Panc1 (cell line): ENCODE measurements around the gene GPR15.

ENCODE experiments used
- CTCF ChIP-seq: fragments of 450-650 bp; IDR thresholded peaks from 2 replicates; pipeline ENCODE4 v1.5.1; 2017; ENCODE audit warnings: mild to moderate bottlenecking
- POLR2AphosphoS5 ChIP-seq: IDR thresholded peaks from 2 replicates; pipeline ENCODE4 v1.6.1; 2012; ENCODE audit warnings: mild to moderate bottlenecking, low read depth, low read length, moderate library complexity
- REST ChIP-seq, 2 experiments: IDR thresholded peaks; 2 replicates each; pipeline ENCODE4 v1.6.1; 2011 to 2012; ENCODE audit warnings: low read depth in 2 of 2, control low read depth in 1 of 2, low read length in 1 of 2, mild to moderate bottlenecking in 1 of 2, moderate library complexity in 1 of 2; ENCODE audit not compliant: insufficient read depth in 1 of 2
- SIN3A ChIP-seq: IDR thresholded peaks from 2 replicates; pipeline ENCODE4 v1.6.1; 2012; ENCODE audit warnings: low read depth, mild to moderate bottlenecking, low read length, moderate library complexity, borderline replicate concordance; ENCODE audit not compliant: insufficient read depth
- TCF7L2 ChIP-seq: IDR thresholded peaks from 2 replicates; pipeline ENCODE4 v1.6.1; 2011; ENCODE audit warnings: mild to moderate bottlenecking, low read depth, low read length, inconsistent platforms

GRCh38 chr3:98574132-98574531, 42.4 kb downstream of the GPR15 start:
- TF ChIP-seq CTCF (no peak), POLR2AphosphoS5 (no peak), SIN3A (no peak), REST (IDR thresholded peaks at IDR 0.05; ENCODE audit: insufficient read depth in 1 of 2, low read depth in 2 of 2, low read length in 1 of 2) (no peak), TCF7L2 (no peak)
